Non-pigmented ciliary epithelial cell (primary cell): ENCODE measurements around the gene CD300A.

ENCODE experiments used
- DNase-seq: peaks from one replicate; pipeline ENCODE4 v3.0.0-alpha.2; 2010; ENCODE audit warnings: low read depth

CD300A gene

GRCh38 chr17:74439691-74440567, 26.5 kb upstream of the CD300A start:
- no peak for DNase-seq

DNA sequence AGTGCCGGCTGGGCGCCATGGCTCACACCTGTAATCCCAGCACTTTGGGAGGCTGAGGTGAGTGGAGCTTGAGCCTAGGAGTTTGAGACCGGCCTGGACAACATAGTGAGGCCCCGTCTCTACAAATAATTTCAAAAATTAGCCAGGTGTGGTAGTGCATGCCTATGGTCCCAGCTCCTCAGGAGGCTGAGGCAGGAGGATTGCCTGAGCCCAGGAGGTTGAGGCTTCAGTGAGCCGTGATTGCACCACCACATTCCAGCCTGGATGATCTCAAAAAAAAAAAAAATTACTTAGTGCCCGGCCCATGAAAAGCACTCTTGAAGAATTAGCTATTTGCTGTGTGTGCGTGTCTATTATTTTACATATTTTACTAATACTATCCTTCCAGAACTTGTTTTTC, 24.9 kb upstream of the CD300A start:
- no peak for DNase-seq

DNA sequence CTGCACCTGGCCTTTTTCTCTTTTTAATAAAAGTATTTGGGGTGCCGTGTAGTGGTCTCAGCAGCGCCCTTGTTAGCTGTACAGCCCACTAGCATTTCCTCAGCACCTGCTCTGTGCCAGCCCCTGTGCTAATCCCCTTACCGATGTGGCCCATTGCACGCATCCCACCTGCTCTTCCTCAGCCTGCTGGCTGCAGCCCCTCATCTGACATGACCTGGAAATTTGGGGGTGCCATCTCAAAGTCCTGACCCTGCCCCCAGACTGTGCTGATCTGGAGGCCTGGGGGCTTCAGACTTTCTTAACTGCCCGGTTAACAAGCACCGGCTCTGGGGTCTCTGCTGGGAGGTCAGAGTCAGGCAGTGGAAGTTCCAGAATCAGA, 24.2 kb upstream of the CD300A start:
- no peak for DNase-seq

GRCh38 chr17:74442670-74443515, 23.5 kb upstream of the CD300A start:
- no peak for DNase-seq

DNA sequence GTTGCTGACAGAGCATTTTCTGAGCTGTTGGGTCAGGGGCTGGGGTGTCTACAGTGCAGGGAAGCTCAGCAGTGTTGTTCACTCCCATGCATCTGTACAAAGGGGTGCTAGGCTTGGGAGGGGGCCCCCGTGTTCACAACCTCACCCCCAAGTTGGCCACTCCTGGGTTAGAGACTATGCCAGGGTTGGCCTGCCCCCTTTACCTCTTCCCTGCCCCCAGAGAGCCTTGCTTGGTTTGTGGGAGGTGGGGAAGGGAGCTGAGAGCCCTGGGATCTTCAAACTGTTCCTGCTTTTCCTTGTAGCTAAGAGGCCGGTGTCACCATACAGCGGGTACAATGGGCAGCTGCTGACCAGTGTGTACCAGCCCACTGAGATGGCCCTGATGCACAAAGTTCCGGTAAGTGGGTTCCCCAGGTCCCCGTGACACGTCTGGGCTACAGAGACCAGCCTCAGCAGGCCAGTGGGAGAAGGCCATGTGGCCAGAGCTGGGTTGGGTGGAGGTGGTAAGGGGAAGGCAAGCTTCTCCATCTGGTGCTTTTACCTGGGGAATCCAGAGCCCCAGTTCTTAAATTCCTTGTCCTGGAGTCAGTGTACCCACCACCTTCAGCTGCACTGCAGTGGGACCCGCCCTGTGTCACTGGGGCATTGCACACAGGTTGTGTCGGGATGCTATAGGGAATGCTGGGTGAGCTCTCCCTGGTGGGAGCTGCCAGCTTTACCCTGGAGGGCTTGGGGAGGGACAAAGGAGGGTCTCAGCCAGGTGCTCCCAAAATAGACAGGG, 22.7 kb upstream of the CD300A start:
- DNase-seq, result no peak

DNA sequence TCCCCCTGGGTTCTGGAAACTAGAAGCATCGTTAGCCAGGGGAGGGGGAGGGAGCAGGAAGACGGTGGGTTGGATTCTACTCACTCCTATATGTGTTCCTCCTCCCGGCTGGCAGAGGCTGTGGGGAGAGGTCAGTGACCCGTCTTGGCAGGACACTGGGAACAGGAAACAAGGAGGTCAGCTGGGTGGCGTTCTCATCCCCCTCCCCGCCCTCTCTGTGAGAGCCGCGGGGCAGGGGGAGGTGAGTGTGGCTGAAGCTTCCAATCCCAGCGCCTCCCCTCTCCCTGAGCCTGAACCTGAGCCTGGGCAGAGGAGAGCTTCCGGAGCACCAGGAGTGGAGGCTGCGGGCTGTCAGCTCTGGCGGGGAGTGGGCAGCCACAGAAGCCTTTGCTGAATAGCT, 22.0 kb upstream of the CD300A start:
- DNase-seq, result no peak

GRCh38 chr17:74445158-74445557, 21.3 kb upstream of the CD300A start:
- DNase-seq, result no peak

DNA sequence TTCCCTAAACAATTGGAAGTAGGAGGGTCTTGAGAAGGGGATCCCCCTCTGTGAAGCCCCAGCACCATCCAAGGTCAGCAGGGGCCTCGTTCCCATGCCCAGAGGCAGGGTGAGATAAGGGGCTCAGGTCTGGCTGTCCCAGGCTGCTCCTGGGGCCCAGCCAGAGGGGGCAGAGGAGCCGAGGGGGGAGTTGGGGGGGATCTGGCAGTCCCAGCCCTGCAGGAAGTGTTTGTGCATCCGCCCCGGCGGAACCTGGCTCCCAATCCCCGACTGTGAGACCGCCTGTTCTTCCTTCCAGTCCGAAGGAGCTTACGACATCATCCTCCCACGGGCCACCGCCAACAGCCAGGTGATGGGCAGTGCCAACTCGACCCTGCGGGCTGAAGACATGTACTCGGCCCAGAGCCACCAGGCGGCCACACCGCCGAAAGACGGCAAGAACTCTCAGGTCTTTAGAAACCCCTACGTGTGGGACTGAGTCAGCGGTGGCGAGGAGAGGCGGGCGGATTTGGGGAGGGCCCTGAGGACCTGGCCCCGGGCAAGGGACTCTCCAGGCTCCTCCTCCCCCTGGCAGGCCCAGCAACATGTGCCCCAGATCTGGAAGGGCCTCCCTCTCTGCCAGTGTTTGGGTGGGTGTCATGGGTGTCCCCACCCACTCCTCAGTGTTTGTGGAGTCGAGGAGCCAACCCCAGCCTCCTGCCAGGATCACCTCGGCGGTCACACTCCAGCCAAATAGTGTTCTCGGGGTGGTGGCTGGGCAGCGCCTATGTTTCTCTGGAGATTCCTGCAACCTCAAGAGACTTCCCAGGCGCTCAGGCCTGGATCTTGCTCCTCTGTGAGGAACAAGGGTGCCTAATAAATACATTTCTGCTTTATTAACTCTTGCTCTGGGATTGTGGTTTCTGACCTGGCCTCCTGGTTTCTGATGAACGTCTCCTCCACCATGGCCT, 19.6 kb upstream of the CD300A start:
- DNase-seq, result no peak

DNA sequence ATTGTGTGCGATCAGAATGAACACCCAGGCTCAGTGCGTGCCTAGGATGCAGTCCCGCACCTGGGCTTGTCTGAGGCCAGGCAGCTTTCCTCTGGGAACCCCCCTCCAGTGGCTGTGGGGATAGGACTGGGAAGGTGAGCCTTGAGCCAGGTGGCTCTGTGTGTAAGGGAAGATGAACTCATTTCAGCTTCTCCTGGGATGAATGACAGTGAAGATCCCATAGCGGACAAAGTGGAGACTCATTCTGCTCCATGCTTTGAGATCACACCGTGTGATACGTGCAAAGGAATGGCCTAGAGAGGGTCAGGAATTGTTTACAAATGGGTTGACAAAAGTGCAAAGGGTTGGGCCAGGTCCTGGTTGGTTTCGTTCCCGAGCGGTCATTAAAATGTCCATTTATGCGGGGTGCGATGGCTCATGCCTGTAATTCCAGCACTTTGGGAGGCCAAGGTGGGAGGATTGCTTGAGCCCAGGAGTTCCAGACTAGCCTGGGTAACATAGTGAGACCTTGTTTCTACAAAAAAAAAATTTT, 18.7 kb upstream of the CD300A start:
- DNase-seq, result no peak

- no peak for DNase-seq
Observed at GRCh38 chr17:74448756-74449155, 17.7 kb upstream of the CD300A start.

DNA sequence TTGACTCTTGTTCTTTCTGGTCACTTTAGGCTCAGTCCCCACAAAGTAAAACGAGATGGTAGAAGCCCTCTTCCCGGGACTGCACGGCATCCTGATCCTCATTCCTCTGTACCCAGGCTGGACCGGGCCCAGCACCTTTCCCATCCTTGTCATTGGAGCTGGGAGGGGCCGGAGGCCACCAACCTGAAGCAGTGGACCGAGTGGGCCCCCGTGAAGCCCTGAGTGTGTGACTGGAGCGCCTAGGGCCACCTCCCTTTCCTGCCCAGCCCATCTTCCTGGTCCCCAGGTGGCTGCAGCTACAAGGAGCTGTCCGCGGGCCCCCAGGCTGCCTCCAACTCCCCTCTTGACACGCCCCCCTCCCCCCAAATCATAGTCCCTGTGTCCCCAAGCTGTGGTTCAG, 17.1 kb upstream of the CD300A start:
- DNase-seq, result no peak

- DNase-seq, result no peak
Observed at GRCh38 chr17:74449773-74450172, 16.7 kb upstream of the CD300A start.

- no peak for DNase-seq
Observed at GRCh38 chr17:74450231-74450630, 16.2 kb upstream of the CD300A start.

GRCh38 chr17:74450925-74451403, 15.5 kb upstream of the CD300A start:
- no peak for DNase-seq

DNA sequence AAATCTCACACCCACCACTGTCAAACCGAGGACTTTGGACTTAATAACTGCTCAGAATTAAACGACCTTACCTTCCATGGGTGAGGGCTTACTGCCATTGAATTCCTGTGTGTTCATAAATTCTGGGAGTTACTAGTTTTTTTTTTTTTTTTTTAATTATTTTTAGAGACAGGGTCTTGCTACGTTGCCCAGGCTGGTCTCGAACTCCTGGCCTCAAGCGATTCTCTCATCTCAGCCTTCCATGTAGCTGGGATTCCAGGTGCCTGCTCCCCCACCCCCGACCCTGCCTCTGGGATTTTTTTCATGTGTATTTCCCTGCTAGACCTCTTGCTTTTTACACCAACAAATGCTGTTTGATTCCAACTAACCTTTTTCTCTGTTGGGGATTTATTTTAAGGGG, 14.9 kb upstream of the CD300A start:
- DNase-seq, result no peak

DNA sequence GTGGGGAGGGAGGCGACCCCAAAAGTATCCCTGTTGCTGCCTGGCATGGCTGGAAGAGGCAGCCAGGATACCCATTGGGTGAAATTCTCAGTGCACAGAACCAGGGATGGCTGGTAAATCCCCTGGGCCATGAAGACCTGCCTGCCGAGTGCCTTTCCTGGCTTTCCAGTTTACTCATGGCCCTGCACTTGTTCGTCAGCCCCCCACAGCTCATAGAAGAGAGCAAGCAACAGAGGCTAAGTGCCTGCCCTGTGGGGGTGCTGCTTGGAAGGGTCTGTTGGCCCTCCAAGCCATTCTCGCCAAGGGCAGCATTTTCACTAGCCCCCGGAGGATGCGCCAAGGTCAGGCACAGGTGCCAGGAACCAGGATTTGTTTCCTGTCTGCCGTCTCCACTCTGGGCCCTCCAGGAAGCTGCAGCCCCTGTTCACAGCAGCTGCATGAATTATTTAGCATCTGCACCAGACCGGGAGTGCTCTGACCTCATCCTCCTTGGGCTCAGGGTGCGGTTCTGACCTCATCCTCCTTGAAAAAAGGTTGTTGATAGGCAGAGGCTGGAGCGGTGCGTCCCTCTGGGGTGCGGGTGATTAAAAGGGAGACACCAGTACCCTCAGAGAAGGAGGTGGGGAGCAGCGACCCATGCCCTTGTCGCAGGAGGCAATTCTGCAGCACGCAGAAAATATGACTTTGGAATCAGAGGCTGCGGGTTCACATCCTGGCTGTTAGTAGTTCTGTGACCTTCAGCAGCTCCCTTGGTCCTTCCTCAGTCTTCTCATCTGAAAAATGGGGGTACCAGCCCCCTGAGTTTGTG, 14.2 kb upstream of the CD300A start:
- DNase-seq, result no peak

- DNase-seq, result no peak
Observed at GRCh38 chr17:74452841-74453661, 13.4 kb upstream of the CD300A start.

DNA sequence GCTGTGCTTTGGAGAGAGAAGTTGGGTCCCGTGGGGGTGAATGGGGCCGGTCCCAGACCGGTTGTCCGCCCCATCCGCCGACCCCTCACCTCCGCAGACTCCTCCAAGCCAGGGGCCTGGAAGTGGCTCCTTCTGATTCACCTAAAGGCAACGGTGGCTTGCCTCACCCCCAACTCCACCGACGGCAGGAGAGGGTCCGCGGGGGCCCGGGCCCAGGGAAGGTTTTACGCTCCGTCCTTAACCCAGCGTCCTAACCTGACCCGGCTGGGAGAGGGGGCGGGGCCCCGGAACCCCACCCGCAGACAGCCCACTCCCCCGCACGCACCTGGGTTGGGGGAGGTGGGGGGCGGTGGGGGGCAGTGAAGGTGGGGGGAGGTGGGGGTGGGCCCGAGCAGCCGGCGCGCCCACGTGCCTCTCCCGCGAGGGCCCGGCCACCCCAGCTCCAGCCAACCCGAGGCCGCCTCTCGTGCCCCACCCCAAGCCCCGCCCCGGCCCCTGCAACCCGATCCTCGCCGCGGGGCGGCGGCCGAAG, 12.7 kb upstream of the CD300A start:
- DNase-seq, result no peak
